ENCODE data around the gene DHX32. TPM values are rescaled to one million over a fixed set of nuclear protein-coding genes. Genes with fewer than 3 reads are reported as not detected.

Gene DHX32
- total RNA-seq, 1 donor from 2014 or later: 53.4 TPM

DNA sequence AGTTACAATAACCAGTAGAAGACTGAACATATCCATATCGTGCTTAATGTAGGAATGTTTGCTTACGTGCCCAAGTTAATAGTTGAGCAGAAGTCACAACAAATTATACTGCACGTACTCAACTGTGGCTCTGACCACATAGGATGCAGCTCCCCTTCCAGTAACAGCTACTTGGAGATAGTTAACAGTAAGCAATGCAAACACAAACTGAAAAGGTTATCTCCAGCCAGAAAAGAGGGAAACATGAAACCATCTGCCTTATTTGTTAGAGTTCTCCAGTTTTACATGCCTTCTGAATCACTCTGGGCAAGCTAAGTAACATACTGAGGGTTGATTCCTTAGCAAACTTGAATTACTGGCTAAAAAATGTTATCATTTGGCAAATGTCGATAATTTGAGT is 9.8 kb downstream of the DHX32 start:
- Histone ChIP-seq H3F3A (ENCODE audit: low read depth) (no peaks in the 10 kb centered on the region), H3K27me3 (no peaks in the 10 kb centered on the region), H2AFZ (replicated peaks) (no peak overlapping the region), H3K4me1 (no peaks in the 10 kb centered on the region), H3K4me2 (no peak overlapping the region), H3K4me3 (no peak overlapping the region), H3K9ac (no peak overlapping the region), H3K27ac (no peak overlapping the region), H3K9me3 (ENCODE audit: low read depth) (peaks cover 9% of the 10 kb centered on the region), H3K36me3 (peaks cover 24% of the 10 kb centered on the region), H4K20me1 (ENCODE audit: low read depth) (no peaks in the 10 kb centered on the region), H3K79me2 (ENCODE audit: low read depth) (peaks cover 6% of the 10 kb centered on the region)
- TF ChIP-seq EZH2phosphoT487 (IDR thresholded peaks at IDR 0.05): no peak
- no peak for TF ChIP-seq EZH2 (IDR thresholded peaks at IDR 0.05)
- TF ChIP-seq, protein P1, sequence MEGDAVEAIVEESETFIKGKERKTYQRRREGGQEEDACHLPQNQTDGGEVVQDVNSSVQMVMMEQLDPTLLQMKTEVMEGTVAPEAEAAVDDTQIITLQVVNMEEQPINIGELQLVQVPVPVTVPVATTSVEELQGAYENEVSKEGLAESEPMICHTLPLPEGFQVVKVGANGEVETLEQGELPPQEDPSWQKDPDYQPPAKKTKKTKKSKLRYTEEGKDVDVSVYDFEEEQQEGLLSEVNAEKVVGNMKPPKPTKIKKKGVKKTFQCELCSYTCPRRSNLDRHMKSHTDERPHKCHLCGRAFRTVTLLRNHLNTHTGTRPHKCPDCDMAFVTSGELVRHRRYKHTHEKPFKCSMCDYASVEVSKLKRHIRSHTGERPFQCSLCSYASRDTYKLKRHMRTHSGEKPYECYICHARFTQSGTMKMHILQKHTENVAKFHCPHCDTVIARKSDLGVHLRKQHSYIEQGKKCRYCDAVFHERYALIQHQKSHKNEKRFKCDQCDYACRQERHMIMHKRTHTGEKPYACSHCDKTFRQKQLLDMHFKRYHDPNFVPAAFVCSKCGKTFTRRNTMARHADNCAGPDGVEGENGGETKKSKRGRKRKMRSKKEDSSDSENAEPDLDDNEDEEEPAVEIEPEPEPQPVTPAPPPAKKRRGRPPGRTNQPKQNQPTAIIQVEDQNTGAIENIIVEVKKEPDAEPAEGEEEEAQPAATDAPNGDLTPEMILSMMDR (IDR thresholded peaks at IDR 0.05): no peak
- Mint-ChIP-seq H3K4me1 (no peaks in the 10 kb centered on the region), H3K27ac (no peak overlapping the region), H3K36me3 (peaks cover 26% of the 10 kb centered on the region), H3K9me3 (peaks cover 17% of the 10 kb centered on the region), H3K4me3 (no peak overlapping the region), H3K27me3 (ENCODE audit: insufficient read depth, low read depth) (peaks cover 2% of the 10 kb centered on the region)
- no peak for DNase-seq (ENCODE audit: low spot score)

DNA sequence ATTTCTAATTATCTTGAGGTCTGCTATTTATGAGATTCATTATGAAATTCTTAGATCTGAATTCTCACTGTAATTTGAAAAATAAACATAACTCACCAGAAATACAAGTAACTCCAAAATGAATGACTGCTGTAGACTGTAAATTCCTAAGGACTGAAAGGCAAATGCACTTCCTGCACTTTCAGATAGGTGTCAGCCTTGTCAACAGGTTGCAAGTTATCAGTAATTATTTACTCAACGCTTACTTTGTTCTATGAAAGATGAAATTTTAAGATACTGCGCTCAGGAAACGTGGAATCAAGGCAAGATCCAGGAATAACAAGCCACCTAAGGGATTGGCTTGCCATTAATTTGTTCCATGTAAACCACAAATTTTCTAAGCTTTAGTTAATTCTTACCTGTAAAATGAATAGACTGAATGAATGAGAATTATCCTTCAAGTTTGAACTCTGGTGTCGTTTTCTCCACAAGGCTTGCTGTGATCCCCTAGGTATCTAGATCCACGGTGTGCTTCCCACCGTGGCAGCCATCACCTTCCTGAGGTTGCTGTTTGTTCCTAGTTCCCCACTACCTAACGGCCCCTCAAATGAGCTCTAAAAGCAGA is 12.6 kb downstream of the DHX32 start:
- peaks cover 6% of the 10 kb centered on the region for H3K36me3 Mint-ChIP-seq
- H3K36me3 ChIP-seq: no peaks in the 10 kb centered on the region
- H3F3A ChIP-seq (ENCODE audit: low read depth): no peaks in the 10 kb centered on the region
- no peaks in the 10 kb centered on the region for H4K20me1 ChIP-seq (ENCODE audit: low read depth)
- no peak overlapping the region for H3K4me3 ChIP-seq
- no peak overlapping the region for H3K27ac Mint-ChIP-seq
- H2AFZ ChIP-seq (replicated peaks): no peak overlapping the region
- peaks cover 4% of the 10 kb centered on the region for H3K79me2 ChIP-seq (ENCODE audit: low read depth)
- no peak for TF ChIP-seq EZH2phosphoT487 (IDR thresholded peaks at IDR 0.05)
- TF ChIP-seq, protein P1 (IDR thresholded peaks at IDR 0.05): peak; percentile 89
- no peak for TF ChIP-seq EZH2 (IDR thresholded peaks at IDR 0.05)
- no peak overlapping the region for H3K27ac ChIP-seq
- no peaks in the 10 kb centered on the region for H3K4me1 Mint-ChIP-seq
- no peaks in the 10 kb centered on the region for H3K4me1 ChIP-seq
- no peak overlapping the region for H3K4me3 Mint-ChIP-seq
- no peak overlapping the region for H3K9ac ChIP-seq
- H3K9me3 ChIP-seq (ENCODE audit: low read depth): no peaks in the 10 kb centered on the region
- peaks cover 2% of the 10 kb centered on the region for H3K27me3 Mint-ChIP-seq (ENCODE audit: insufficient read depth, low read depth)
- peak; percentile 54 for DNase-seq (ENCODE audit: low spot score)
- no peak overlapping the region for H3K4me2 ChIP-seq
- H3K27me3 ChIP-seq: no peaks in the 10 kb centered on the region
- H3K9me3 Mint-ChIP-seq: no peaks in the 10 kb centered on the region

DNA sequence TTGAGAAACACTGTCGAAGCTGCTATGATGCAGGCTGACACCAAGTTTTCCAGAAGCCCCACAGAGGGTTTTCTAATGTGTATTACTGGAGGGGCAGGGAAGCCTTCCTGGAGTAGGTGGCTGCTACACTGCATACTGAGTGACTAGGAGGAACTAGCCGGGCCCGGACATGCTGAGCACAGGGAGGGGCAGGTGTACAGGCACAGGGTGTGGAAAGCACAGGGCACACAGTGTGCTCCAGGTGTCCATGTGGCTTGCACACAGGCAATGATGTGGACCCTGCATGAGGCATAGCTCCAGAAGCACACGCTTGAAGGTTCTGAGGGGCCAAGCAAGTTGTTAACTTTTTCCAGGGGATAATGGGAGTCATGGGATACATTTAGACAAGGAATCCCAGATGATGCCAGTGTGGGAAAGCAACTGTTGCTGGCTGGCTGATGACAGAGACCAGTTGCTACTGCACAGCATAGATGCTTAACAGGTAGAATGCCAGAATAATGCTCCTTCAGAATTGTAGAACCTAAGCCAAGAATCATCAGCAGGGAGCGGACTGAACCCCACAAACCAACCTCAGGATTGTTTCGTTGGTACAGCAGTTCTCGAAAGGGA is 14.6 kb downstream of the DHX32 start:
- no peaks in the 10 kb centered on the region for H3K4me1 Mint-ChIP-seq
- no peaks in the 10 kb centered on the region for H4K20me1 ChIP-seq (ENCODE audit: low read depth)
- H3K27ac Mint-ChIP-seq: no peak overlapping the region
- H3K79me2 ChIP-seq (ENCODE audit: low read depth): peaks cover 4% of the 10 kb centered on the region
- H3K9me3 ChIP-seq (ENCODE audit: low read depth): no peaks in the 10 kb centered on the region
- no peaks in the 10 kb centered on the region for H3K27me3 ChIP-seq
- TF ChIP-seq EZH2phosphoT487 (IDR thresholded peaks at IDR 0.05) (no peak), EZH2 (IDR thresholded peaks at IDR 0.05) (no peak)
- TF ChIP-seq, protein P1 (IDR thresholded peaks at IDR 0.05): no peak
- H3K9me3 Mint-ChIP-seq: no peaks in the 10 kb centered on the region
- H3K4me3 ChIP-seq: no peak overlapping the region
- H3K4me2 ChIP-seq: no peak overlapping the region
- peaks cover 2% of the 10 kb centered on the region for H3K27me3 Mint-ChIP-seq (ENCODE audit: insufficient read depth, low read depth)
- no peak overlapping the region for H2AFZ ChIP-seq (replicated peaks)
- no peaks in the 10 kb centered on the region for H3K36me3 ChIP-seq
- peaks cover 1% of the 10 kb centered on the region for H3K36me3 Mint-ChIP-seq
- no peak overlapping the region for H3K27ac ChIP-seq
- H3K4me3 Mint-ChIP-seq: no peak overlapping the region
- DNase-seq (ENCODE audit: low spot score): no peak
- H3K9ac ChIP-seq: no peak overlapping the region
- no peaks in the 10 kb centered on the region for H3F3A ChIP-seq (ENCODE audit: low read depth)
- no peaks in the 10 kb centered on the region for H3K4me1 ChIP-seq
